NCI-H748 (cell line): ENCODE measurements around the gene SMIM33.
"Not testable (repeated sequence)": the region's sequence is repeated elsewhere in the genome, so short reads cannot be mapped to it uniquely, and the experiment has no call there.

Experiments used
- DNase-seq: peaks from one replicate; lab custom pipeline; 2025; ENCODE audit not compliant: unreplicated experiment; lab: John Stamatoyannopoulos, UW

Gene SMIM33

GRCh38 chr5:139470821-139471300 is at the start of gene SMIM33:
SMIM33 (plus strand) TSS chr5:139471004; CDS start chr5:139471122, 118 bp downstream.
- DNase-seq: no peak

GRCh38 chr5:139422307-139422893 is 48.4 kb upstream of the SMIM33 start:
- DNase-seq: peak; percentile 64

- no peak for DNase-seq
Observed at GRCh38 chr5:139425497-139425896, 45.3 kb upstream of the SMIM33 start.

GRCh38 chr5:139426203-139426885 is 44.5 kb upstream of the SMIM33 start:
- DNase-seq: no peak

GRCh38 chr5:139430015-139430414 is 40.8 kb upstream of the SMIM33 start:
- no peak for DNase-seq

GRCh38 chr5:139431706-139432105 is 39.1 kb upstream of the SMIM33 start:
- no peak for DNase-seq

- no peak for DNase-seq
Observed at GRCh38 chr5:139435676-139436075, 35.1 kb upstream of the SMIM33 start.

- no peak for DNase-seq
Observed at GRCh38 chr5:139438707-139439012, 32.1 kb upstream of the SMIM33 start.

- peak; percentile 97 for DNase-seq
Observed at GRCh38 chr5:139439013-139439903, 31.5 kb upstream of the SMIM33 start, which contains the start of gene DNAJC18. DNAJC18 (minus strand) TSS chr5:139439525; CDS start chr5:139439445, 80 bp downstream.

- DNase-seq: not testable (repeated sequence)
Observed at GRCh38 chr5:139440416-139440815, 30.4 kb upstream of the SMIM33 start.

- no peak for DNase-seq
Observed at GRCh38 chr5:139443831-139444453, 26.9 kb upstream of the SMIM33 start.

- no peak for DNase-seq
Observed at GRCh38 chr5:139445325-139446170, 25.3 kb upstream of the SMIM33 start.

GRCh38 chr5:139446956-139447779 is 23.6 kb upstream of the SMIM33 start:
- no peak for DNase-seq

- no peak for DNase-seq
Observed at GRCh38 chr5:139451176-139451575, 19.6 kb upstream of the SMIM33 start.

GRCh38 chr5:139451878-139452660 is 18.7 kb upstream of the SMIM33 start:
- no peak for DNase-seq

GRCh38 chr5:139453683-139454567 is 16.9 kb upstream of the SMIM33 start:
- no peak for DNase-seq

- DNase-seq: no peak
Observed at GRCh38 chr5:139454568-139455290, 16.1 kb upstream of the SMIM33 start.
